Middle frontal gyrus (tissue), 1 donor: ENCODE results near the gene S100A3.

Source experiments
- DNase-seq: peaks from one replicate; pipeline ENCODE4 v3.0.0-alpha.2; 2015; ENCODE audit warnings: low spot score; ENCODE audit errors: extremely low spot score

S100A3 gene

DNA sequence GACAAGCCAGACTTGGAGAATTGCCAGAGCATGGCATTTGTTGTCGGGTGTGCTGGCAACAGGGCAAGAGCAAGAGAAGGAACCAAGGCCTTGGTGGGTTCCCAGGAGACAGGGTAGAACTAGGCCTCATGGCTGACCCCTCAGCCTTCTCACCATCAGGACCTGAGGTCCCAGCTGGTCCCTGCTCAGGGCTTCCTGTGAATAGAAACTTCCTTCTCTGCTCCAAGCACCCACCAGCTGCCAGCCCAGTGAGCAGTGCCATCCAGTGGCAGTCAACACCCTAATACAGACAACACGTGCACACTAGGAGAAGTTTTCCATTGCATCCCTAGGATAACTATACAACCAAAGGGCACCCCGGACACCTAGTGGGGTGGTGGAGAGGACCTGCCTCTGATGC, 36.0 kb downstream of the S100A3 start:
- no peak for DNase-seq

DNA sequence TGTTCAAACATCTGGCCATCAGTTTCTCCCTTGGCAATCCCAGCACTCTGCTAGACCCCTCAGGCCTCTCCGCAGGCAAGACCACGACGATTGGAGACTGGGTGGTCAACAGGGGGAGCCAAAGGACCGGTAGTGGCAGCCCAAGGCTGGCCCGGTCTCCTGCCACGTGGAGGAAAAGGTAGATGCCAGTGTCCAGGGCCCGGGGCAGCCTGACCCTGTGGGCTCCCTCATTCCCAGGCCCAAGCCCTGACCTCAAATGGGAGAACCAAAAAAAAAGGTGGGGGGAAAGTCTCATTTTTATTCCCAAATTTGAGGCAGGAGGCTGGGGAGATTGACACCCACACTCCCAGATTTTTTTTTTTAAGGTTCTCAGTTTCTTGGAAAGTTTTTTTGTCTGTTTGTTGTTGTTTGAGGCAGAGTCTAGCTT, 38.1 kb downstream of the S100A3 start:
- DNase-seq = no peak

DNA sequence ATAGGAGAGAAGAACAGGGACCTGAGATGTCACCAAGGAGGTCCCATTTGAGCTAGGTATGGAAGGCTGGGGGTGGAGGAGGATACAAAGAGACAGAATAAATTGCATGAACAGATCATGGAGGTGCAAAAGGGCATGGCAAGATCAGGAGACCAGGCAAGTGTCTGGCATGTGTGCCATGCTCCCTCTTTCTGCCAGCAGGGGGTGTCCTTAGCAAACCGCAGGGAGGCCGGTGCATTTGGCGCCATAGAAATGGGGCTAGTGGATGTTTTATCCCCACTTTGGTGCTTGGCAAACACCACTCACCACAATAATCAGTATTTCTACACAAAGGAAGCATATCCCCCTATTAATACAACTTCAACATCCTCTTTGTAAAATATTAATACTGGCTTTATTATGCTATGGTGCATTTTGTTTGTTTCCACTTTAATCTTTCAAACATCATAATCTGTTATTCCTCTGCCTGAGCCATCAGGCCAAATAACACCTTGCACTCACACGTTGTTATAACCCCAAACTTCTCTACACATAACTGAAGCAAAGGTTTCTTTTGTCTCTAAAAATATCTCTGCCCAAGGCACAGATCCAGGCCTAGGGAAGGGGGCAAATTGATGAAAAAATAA, 39.2 kb downstream of the S100A3 start:
- no peak for DNase-seq

DNA sequence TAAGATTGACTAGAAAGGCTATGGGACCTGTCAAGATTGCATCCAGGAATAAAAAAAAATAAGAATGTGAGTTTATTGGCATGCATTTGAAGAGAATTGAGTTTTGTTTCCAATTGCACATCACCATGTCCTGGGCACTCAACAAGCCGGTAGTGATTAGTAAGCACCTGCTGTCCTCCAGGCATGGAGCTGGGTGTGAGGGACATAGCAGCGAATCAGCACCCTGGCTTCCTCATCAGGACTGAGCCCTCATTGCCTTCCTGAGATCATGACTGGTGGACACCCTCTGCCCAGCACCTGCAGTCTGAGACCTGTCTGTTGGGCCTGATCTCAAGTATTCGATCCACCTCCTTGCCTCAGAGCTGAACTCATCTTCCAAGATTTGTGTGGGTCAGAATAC, 40.0 kb downstream of the S100A3 start:
- DNase-seq = no peak

DNA sequence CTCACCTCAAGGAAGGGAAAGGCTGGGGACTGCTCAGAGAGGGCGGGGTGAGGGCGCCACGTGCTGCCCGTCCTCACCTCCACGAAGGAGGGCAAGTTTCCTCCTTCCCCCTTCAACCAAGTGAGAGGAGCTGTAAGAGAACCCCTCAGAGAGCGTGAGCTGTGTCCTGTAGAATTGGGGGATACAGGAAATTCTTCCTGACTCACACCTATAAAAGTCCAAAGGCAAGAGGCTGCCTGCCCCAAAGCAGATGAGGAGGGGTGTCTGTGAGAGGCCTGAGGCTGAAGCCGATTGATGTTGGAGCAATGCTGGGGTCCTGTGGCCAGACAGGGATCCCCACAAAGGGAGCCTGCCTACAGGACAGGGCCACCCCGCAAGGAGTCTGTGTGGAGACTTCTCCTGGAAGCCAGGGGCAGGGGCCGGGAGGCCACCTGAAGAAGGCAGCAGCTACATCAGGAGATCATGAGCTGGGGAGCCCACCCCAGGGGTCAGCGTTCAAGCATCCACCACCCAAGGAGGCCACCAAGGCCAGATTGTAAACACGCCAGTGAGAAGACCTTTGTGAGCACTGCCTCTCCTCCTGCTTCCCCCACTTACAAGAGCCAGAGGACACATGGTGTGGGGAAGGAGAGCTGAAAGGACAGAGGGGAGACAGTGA, 41.0 kb downstream of the S100A3 start:
- DNase-seq = no peak

DNA sequence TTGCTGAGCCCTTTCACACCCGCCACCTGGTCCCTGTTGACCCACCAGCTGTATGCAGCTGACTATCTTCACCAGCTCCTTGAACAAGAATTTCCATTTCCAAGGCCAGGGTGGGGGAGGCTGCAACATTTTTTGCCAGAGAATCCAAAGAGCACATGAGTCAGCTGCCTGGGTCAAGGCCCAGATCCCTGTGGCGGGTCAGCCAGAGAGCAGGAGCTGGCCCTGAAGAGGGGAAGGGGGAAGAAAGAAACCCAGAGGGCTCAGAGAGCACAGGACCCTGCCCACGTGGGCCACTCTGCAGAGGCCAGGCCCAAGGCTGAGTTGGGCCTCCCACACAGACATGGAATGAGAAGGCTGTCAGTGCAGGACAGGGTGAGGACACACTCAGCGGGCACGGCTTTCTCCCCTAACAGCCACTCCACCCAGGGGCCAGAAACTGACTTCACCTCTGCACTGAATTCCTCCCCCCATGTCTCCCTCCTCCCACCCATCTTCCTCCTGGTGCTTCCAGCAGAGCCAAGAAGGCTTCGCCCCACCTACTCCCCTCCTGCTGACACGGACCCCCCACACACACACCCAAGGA, 42.1 kb downstream of the S100A3 start:
- DNase-seq = no peak

DNA sequence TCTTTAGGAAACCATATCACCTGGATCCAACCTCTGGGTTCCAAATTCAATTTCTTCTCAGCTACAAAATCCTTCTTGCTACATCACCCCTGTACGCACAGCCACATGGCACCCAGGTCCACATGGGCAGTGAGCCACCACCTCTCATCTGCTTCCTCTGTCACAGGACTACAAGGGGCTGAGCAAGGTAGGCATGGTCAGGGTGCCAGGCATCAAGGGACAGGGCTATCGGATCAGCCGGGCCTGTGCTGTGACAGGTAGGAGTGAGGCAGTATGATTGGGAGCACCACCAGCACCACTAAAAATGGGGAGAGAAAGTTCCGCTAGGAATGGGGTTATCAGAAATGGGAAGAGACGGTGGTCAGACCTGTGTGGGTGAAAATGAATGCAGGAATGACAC, 42.7 kb downstream of the S100A3 start:
- DNase-seq = no peak

DNA sequence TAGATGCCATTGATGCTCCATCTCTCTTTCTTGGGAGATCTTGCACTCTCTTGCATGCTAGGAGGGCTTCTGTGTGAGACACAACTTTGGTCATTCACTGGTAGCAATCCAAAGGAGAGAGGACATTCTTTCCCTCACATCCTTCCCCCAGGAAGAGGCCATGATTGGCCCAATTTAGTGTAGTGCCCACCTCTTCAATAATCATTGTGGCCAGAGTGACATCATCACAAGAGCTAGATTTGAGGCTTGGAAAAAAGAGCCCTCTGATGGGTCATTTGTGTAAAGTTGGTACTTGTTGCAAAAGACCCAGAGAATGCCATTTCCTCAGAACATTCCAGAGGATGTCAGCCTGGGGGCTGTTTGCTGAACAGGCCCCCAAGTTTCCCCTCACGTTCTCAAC, 43.5 kb downstream of the S100A3 start:
- no peak for DNase-seq

DNA sequence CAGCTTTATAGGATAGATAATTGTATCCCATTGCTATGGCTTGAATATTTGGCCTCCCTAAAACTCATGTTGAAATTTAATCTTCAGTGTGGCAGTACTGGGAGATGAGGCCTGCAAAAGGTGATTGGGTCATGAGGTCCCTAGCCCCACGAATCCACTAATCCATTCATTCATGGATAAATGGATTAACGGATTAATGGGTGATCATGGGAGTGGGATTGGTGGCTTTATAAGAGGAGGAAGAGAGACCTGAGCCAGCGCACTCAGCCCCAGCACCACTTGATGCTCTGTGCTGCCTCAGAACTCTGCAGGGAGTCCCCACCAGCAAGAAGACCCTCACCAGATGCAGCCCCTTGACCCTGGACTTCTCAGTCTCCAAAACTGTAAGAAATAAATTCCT, 45.3 kb downstream of the S100A3 start:
- no peak for DNase-seq

DNA sequence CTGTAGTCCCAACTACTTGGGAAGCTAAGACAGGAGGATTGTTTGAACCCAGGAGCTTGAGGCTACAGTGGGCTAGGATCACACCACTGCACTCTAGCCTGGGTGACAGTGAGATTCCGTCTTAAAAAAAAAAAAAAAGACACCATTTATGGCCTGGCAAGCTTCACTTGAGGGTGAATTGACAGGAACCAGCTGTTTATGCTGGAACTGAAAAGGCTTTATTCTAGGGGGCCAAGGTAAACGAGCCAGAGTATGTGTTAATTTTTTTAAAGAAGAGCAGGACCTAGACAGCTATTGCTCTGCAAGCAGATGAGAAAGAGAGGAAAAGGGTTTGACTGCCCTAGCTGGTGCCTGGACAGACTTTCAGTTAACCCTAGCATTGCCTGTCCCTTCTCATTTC, 50.3 kb downstream of the S100A3 start:
- DNase-seq = no peak
